Right lobe of liver (tissue), 6 donors: ENCODE data around the gene CSNK1G3. TPM values are rescaled to one million over a fixed set of nuclear protein-coding genes. Genes with fewer than 3 reads are reported as not detected.
"Not testable (repeated sequence)": the region's sequence is repeated elsewhere in the genome, so short reads cannot be mapped to it uniquely, and the experiment has no call there.

Experiments
- ATAC-seq, 4 donors: fragments of 200-7000 bp; cut with Tn5 transposase; one replicate each; pipeline ENCODE4 v1.9.1; 2020; ENCODE audit warnings: mild to moderate bottlenecking in 4 of 4, moderate library complexity in 4 of 4
- DNase-seq, 3 donors: peaks; one replicate each; pipeline ENCODE4 v3.0.0-alpha.2; 2020
- H3K27ac ChIP-seq, 3 donors: fragments of 200-600 bp; one replicate each; pipeline ENCODE4 v1.8.0; 2022
- H3K27me3 ChIP-seq, 2 donors: fragments of 200-600 bp; one replicate each; pipeline ENCODE4 v1.8.0; 2022
- H3K36me3 ChIP-seq, 4 donors: fragments of 200-600 bp; sonication (generic) in 1 of 4; one replicate each; pipeline versions ENCODE4 v1.5.1 to v1.8.0; 2017 to 2022; ENCODE audit warnings: control low read depth in 1 of 4
- H3K4me1 ChIP-seq, 4 donors: fragments of 200-600 bp; sonication (generic) in 1 of 4; one replicate each; pipeline versions ENCODE4 v1.5.1 to v1.8.0; 2017 to 2022; ENCODE audit warnings: control low read depth in 1 of 4
- H3K4me3 ChIP-seq, 3 donors: fragments of 200-600 bp; one replicate each; pipeline ENCODE4 v1.8.0; 2022
- H3K9me3 ChIP-seq, 4 donors: fragments of 200-600 bp; sonication (generic) in 1 of 4; one replicate each; pipeline versions ENCODE4 v1.5.1 to v1.8.0; 2017 to 2022; ENCODE audit warnings: control low read depth in 1 of 4
- CTCF ChIP-seq, 4 donors: fragments of 200-600 bp in 3 of 4; fragments of 450-650 bp in 1 of 4; IDR thresholded peaks; one replicate each; pipeline versions ENCODE4 v1.5.1 to v1.8.0; 2016 to 2022; ENCODE audit warnings: antibody characterized with exemption in 4 of 4, mild to moderate bottlenecking in 2 of 4
- POLR2A ChIP-seq: fragments of 450-650 bp; IDR thresholded peaks from one replicate; pipeline ENCODE4 v1.6.1; 2017; ENCODE audit warnings: antibody characterized with exemption, mild to moderate bottlenecking
- WGBS: methylation state at CpG from one replicate; pipeline ENCODE4 v1.1.6; 2018; ENCODE audit warnings: low coverage, low lambda C conversion rate; ENCODE audit not compliant: insufficient coverage; ENCODE audit errors: missing lambda C conversion rate; 5-methylcytosine and 5-hydroxymethylcytosine counted together
- intact Hi-C, 2 donors: fragments of 100-400 bp; cut with DNase I; formaldehyde crosslinking; loops; one replicate each; pipeline versions ENCODE4 v1.11.2 to v1.14.1; 2022
- total RNA-seq, 6 experiments: library from RNA; depleted of rRNA in 2 of 6; stranded (reverse); fragments of >200 nt in 2 of 6; fragmentation: NEBNext Ultra II Directional in 3 of 6; extraction: Animal tissue kit (Norgen Biotek cat#: 25700) in 3 of 6; gene quantifications; one replicate each; pipeline versions ENCODE4 v1.1.0 to v1.2.4, GENCODE V29; 2016 to 2023
- donor health status: DM: no; HTN: yes; CAD: no.
- donor health status: DM: no; HTN: no; CAD: no.
- donor health status: DM: no; HTN: no; CAD: no.
- donor health status: DM: no; HTN: yes; CAD: no.
- donor health status: DM: no; HTN: yes; CAD: no.

The CSNK1G3 gene
- total RNA-seq, 6 experiments from 2014 or later, result 17.4 to 25.6 (median 19.6) TPM

- ATAC-seq (no peak), DNase-seq (no peak)
- no peaks in the 10 kb centered on the region for H3K9me3 ChIP-seq
- H3K36me3 ChIP-seq, result no peaks in the 10 kb centered on the region
- no peak overlapping the region for H3K4me3 ChIP-seq
- intact Hi-C loops, result no loop called here
- H3K27me3 ChIP-seq, result no peaks in the 10 kb centered on the region
- WGBS, result 60% methylated on average over 2 of the region's 2 CpGs
- TF ChIP-seq POLR2A (no peak), CTCF (IDR thresholded peaks at IDR 0.05) (no peak)
- no peaks in the 10 kb centered on the region for H3K4me1 ChIP-seq
- H3K27ac ChIP-seq, result no peak overlapping the region
These were observed 114.1 kb downstream of the CSNK1G3 start for GRCh38 chr5:123626051-123626450.

- ATAC-seq, result no peak
- no peaks in the 10 kb centered on the region for H3K9me3 ChIP-seq
- no peaks in the 10 kb centered on the region for H3K4me1 ChIP-seq
- no peak overlapping the region for H3K4me3 ChIP-seq
- DNase-seq, result no peak
- no peaks in the 10 kb centered on the region for H3K27me3 ChIP-seq
- no peaks in the 10 kb centered on the region for H3K36me3 ChIP-seq
- intact Hi-C loops, result no loop called here
- WGBS, result 96% methylated on average over 3 of the region's 10 CpGs
- TF ChIP-seq CTCF (IDR thresholded peaks at IDR 0.05), result no peak
- TF ChIP-seq POLR2A, result no peak
- H3K27ac ChIP-seq, result no peak overlapping the region
These were observed 117.0 kb downstream of the CSNK1G3 start for GRCh38 chr5:123628860-123629544.

GRCh38 chr5:123636006-123636405 is 124.0 kb downstream of the CSNK1G3 start:
- H3K9me3 ChIP-seq, result no peaks in the 10 kb centered on the region
- no peaks in the 10 kb centered on the region for H3K4me1 ChIP-seq
- no peak for TF ChIP-seq CTCF (IDR thresholded peaks at IDR 0.05)
- TF ChIP-seq POLR2A, result no peak
- H3K27me3 ChIP-seq, result no peaks in the 10 kb centered on the region
- no peak overlapping the region for H3K4me3 ChIP-seq
- H3K36me3 ChIP-seq, result no peaks in the 10 kb centered on the region
- ATAC-seq, result no peak
- no peak overlapping the region for H3K27ac ChIP-seq
- WGBS, result 82% methylated on average over 8 of the region's 21 CpGs
- intact Hi-C loops, result no loop called here
- DNase-seq, result no peak

- H3K4me3 ChIP-seq, intact Hi-C loops, ATAC-seq, H3K27ac ChIP-seq, H3K27me3 ChIP-seq, H3K36me3 ChIP-seq, H3K4me1 ChIP-seq, DNase-seq, H3K9me3 ChIP-seq: not testable (repeated sequence)
- 81% methylated on average over 6 of the region's 10 CpGs for WGBS
These were observed 125.1 kb downstream of the CSNK1G3 start for GRCh38 chr5:123637028-123637427.

- 36% methylated on average over 2 of the region's 2 CpGs for WGBS
- Histone ChIP-seq H3K27me3 (no peaks in the 10 kb centered on the region), H3K4me3 (no peak overlapping the region), H3K36me3 (no peaks in the 10 kb centered on the region), H3K9me3 (no peaks in the 10 kb centered on the region), H3K4me1 (no peaks in the 10 kb centered on the region), H3K27ac (no peak overlapping the region)
- DNase-seq (no peak), ATAC-seq (no peak)
- intact Hi-C loops, result no loop called here
- TF ChIP-seq CTCF (IDR thresholded peaks at IDR 0.05) (no peak), POLR2A (no peak)
These were observed 127.3 kb downstream of the CSNK1G3 start for GRCh38 chr5:123639244-123639643.
